HepG2 (cell line): ENCODE data around the gene TOR1B. TPM values are rescaled to one million over a fixed set of nuclear protein-coding genes. Genes with fewer than 3 reads are reported as not detected.
A peak's percentile ranks its signal among the peaks of the same experiment; 100 is the strongest.

Experiments used
- ATAC-seq: fragments of 200-7000 bp; cut with Tn5 transposase; 3 replicates; pipeline ENCODE4 v1.9.1; 2020; ENCODE audit warnings: mild to moderate bottlenecking, moderate library complexity
- BruUV-seq: library from RNA; stranded (reverse); fragments of 400-500 nt; replicated peaks from 2 replicates; lab custom pipeline; 2021; lab: Mats Ljungman, UMichigan
- CTCF ChIA-PET: fragments of 300-600 bp; formaldehyde crosslinking; extraction: SDS; loops from one replicate; lab custom pipeline; 2021; ENCODE audit warnings: low total read pairs, inconsistent platforms, low intra/inter-chr PET ratio; lab: Yijun Ruan, JAX
- POLR2A ChIA-PET: fragments of 350-600 bp; sonication (Branson Sonifier 250); formaldehyde crosslinking; loops from one replicate; lab custom pipeline; 2020; ENCODE audit warnings: antibody characterized with exemption, inconsistent platforms; lab: Yijun Ruan, JAX
- DNase-seq: peaks from one replicate; pipeline ENCODE4 v3.0.0-alpha.2; 2015; ENCODE audit warnings: low spot score
- FAIRE-seq: peaks from 3 replicates; lab custom pipeline; 2011; peaks lifted over from hg19 to GRCh38; lab: Jason Lieb, UNC
- H2AFZ ChIP-seq: one replicate; pipeline ENCODE4 v1.6.1; 2011; ENCODE audit warnings: low read length, inconsistent platforms
- H3K27ac ChIP-seq: fragments of 300-600 bp; 3 replicates; pipeline ENCODE4 v1.8.0; 2011; ENCODE audit warnings: mixed run types, mild to moderate bottlenecking, mixed read lengths, low read length, inconsistent platforms; ENCODE audit not compliant: insufficient read depth; ENCODE audit errors: extremely low read length
- H3K27me3 ChIP-seq, 2 experiments: fragments of 200-600 bp in 1 of 2; 2 replicates in 1 of 2; 3 replicates in 1 of 2; pipeline versions ENCODE4 v1.6.0 to v1.8.0; 2011; ENCODE audit warnings: low read length in 2 of 2, mild to moderate bottlenecking in 2 of 2, moderate library complexity in 2 of 2, inconsistent platforms in 1 of 2; ENCODE audit not compliant: insufficient read depth in 2 of 2, control insufficient read depth in 1 of 2
- H3K36me3 ChIP-seq, 2 experiments: fragments of 200-600 bp in 1 of 2; replicated peaks in 1 of 2; 2 replicates in 1 of 2; 3 replicates in 1 of 2; pipeline versions ENCODE4 v1.5.1 to v1.8.0; 2011; ENCODE audit warnings: low read length in 2 of 2, inconsistent platforms in 1 of 2; ENCODE audit not compliant: insufficient read depth in 2 of 2, control insufficient read depth in 1 of 2
- H3K4me1 ChIP-seq: 2 replicates; pipeline ENCODE4 v1.5.1; 2012; ENCODE audit warnings: low read length, inconsistent platforms; ENCODE audit not compliant: insufficient read depth
- H3K4me2 ChIP-seq: 2 replicates; pipeline ENCODE4 v1.6.0; 2011; ENCODE audit warnings: low read depth, low read length, inconsistent platforms
- H3K4me3 ChIP-seq, 3 experiments: fragments of 200-600 bp in 1 of 3; sonication (generic), shearing (Covaris generic) in 1 of 3; replicated peaks in 1 of 3; 2 replicates each; pipeline ENCODE4 v1.5.1; 2011 to 2016; ENCODE audit warnings: low read length in 3 of 3, inconsistent platforms in 2 of 3, low read depth in 2 of 3, mild to moderate bottlenecking in 2 of 3, control low read depth in 1 of 3, mixed read lengths in 1 of 3; ENCODE audit not compliant: insufficient read depth in 1 of 3
- H3K79me2 ChIP-seq: one replicate; pipeline ENCODE4 v1.6.1; 2011; ENCODE audit warnings: low read length, inconsistent platforms; ENCODE audit not compliant: insufficient read depth
- H3K9ac ChIP-seq: 2 replicates; pipeline ENCODE4 v1.6.0; 2011; ENCODE audit warnings: mild to moderate bottlenecking, low read depth, low read length, inconsistent platforms; ENCODE audit not compliant: insufficient read depth
- H3K9me3 ChIP-seq: 2 replicates; pipeline ENCODE4 v1.5.1; 2012; ENCODE audit warnings: mild to moderate bottlenecking, low read length
- H4K20me1 ChIP-seq: 2 replicates; pipeline ENCODE4 v1.6.0; 2011; ENCODE audit warnings: inconsistent platforms, mild to moderate bottlenecking, low read length, moderate library complexity; ENCODE audit not compliant: insufficient read depth
- ARID3A ChIP-seq: IDR thresholded peaks from 2 replicates; pipeline ENCODE4 v1.6.1; 2012; ENCODE audit warnings: low read depth, low read length, improper control_type of control experiment
- CTCF ChIP-seq: sonication (generic); formaldehyde crosslinking; IDR thresholded peaks from 2 replicates; pipeline ENCODE4 v1.5.0; 2020; ENCODE audit warnings: mild to moderate bottlenecking, missing genetic modification reagents, moderate library complexity
- EHMT2 ChIP-seq: fragments of 200-600 bp; sonication (generic); IDR thresholded peaks from 2 replicates; pipeline ENCODE4 v1.7.0; 2017; ENCODE audit warnings: antibody characterized with exemption, low read depth, low read length, borderline replicate concordance
- JUN ChIP-seq: sonication (generic); formaldehyde crosslinking; IDR thresholded peaks from 2 replicates; pipeline ENCODE4 v1.4.0; 2020; ENCODE audit warnings: mild to moderate bottlenecking, missing genetic modification reagents
- ONECUT2 ChIP-seq: sonication (generic); formaldehyde crosslinking; IDR thresholded peaks from 2 replicates; pipeline ENCODE4 v1.4.0; 2020; ENCODE audit warnings: missing genetic modification reagents
- SKIL ChIP-seq: sonication (generic); formaldehyde crosslinking; IDR thresholded peaks from 2 replicates; pipeline ENCODE4 v1.8.0; 2022; ENCODE audit warnings: missing genetic modification reagents, mild to moderate bottlenecking, moderate library complexity, borderline replicate concordance
- ZNF441 ChIP-seq: sonication (generic); formaldehyde crosslinking; IDR thresholded peaks from 2 replicates; pipeline ENCODE4 v1.7.0; 2021; ENCODE audit warnings: missing genetic modification reagents, borderline replicate concordance
- WGBS: methylation state at CpG from one replicate; pipeline ENCODE4 v1.1.6; 2017; ENCODE audit warnings: low lambda C conversion rate; 5-methylcytosine and 5-hydroxymethylcytosine counted together
- in situ Hi-C: cut with HindIII; loops from 2 replicates; pipeline ENCODE4 v1.10.0; 2017; ENCODE audit warnings: low pct_unique_long_range_greater_than_20kb; ENCODE audit not compliant: extremely low pct_ligation_motif_present
- intact Hi-C: fragments of 100-400 bp; cut with micrococcal nuclease; formaldehyde crosslinking; loops from one replicate; pipeline ENCODE4 v1.10.0; 2022; ENCODE audit not compliant: unreplicated experiment
- polyA plus RNA-seq, 8 experiments: library from polyadenylated mRNA; depleted of rRNA in 3 of 8; stranded (reverse) in 7 of 8; unstranded in 1 of 8; fragments of >200 nt; fragmentation: Illumina TruSeq in 4 of 8; extraction: Trizol in 4 of 8; gene quantifications; 2 replicates each; pipeline versions ENCODE4 v1.2.1 to v1.2.3, GENCODE V29; 2011 to 2016; ENCODE audit warnings: low read depth in 4 of 8, missing spikeins in 1 of 8, mixed read lengths in 1 of 8; ENCODE audit not compliant: insufficient read depth in 1 of 8
- total RNA-seq, 5 experiments: library from RNA; depleted of rRNA; stranded (reverse); fragments of >200 nt; fragmentation: Illumina TruSeq; extraction: Trizol; gene quantifications; 2 replicates each; pipeline ENCODE4 v1.2.3, GENCODE V29; 2016; ENCODE audit warnings: low read depth in 1 of 5

Gene TOR1B
- total and polyA plus RNA-seq, 2 of the 13 experiments (the other 11 are each of a cell fraction or from before 2014, with no cell fraction given) = 18.1 to 21.3 TPM

- peak overlapping the region; percentile 35; the same call in 1 of the 2 replicates for H3K4me2 ChIP-seq
- DNase-seq (no peak), FAIRE-seq (no peak), ATAC-seq (peak; percentile 18; the same call in 2 of the 3 replicates)
- H4K20me1 ChIP-seq = no peaks in the 10 kb centered on the region
- BruUV-seq = no TSS peak
- H3K27me3 ChIP-seq = no peaks in the 10 kb centered on the region
- H3K4me1 ChIP-seq = peaks cover 26% of the 10 kb centered on the region
- H3K79me2 ChIP-seq = peaks cover 9% of the 10 kb centered on the region
- H3K27ac ChIP-seq = no peak overlapping the region
- TF ChIP-seq ZNF441 (CRISPR knock-in tag) = peak; percentile 31; the same call in 1 of the 2 replicates
- peak; percentile 37 for TF ChIP-seq CTCF (CRISPR knock-in tag)
- no peak for TF ChIP-seq ARID3A
- TF ChIP-seq SKIL (CRISPR knock-in tag) = no peak
- no peak for TF ChIP-seq EHMT2
- no peak for TF ChIP-seq ONECUT2 (CRISPR knock-in tag)
- TF ChIP-seq JUN (CRISPR knock-in tag) = no peak
- WGBS = 59% methylated on average over 17 of the region's 17 CpGs
- H3K4me3 ChIP-seq = no peak overlapping the region
- no peak overlapping the region for H2AFZ ChIP-seq
- no peak overlapping the region for H3K9ac ChIP-seq
- H3K36me3 ChIP-seq = peaks cover 2 to 6% of the 10 kb centered on the region in 2 experiments; a peak in 1 of 5 replicates
- intact Hi-C loops = no loop called here
- in situ Hi-C loops = no loop called here
- CTCF ChIA-PET = no interaction called here
- no peaks in the 10 kb centered on the region for H3K9me3 ChIP-seq
- POLR2A ChIA-PET = no interaction called here
These were observed 1.5 kb upstream of the TOR1B start for GRCh38 chr9:129801504-129801903.
